Peyer's patch (tissue), 4 donors: ENCODE results near the gene RABEP1.

Experiments used
- CTCF ChIP-seq, 6 experiments: fragments of 450-650 bp in 4 of 6; fragments of 200-600 bp in 2 of 6; sonication (generic) in 1 of 6; IDR thresholded peaks; one replicate each; pipeline ENCODE4 v1.5.1; 2017 to 2019; ENCODE audit warnings: antibody characterized with exemption in 6 of 6, mild to moderate bottlenecking in 3 of 6, moderate library complexity in 1 of 6
- POLR2A ChIP-seq, 2 donors: fragments of 450-650 bp; IDR thresholded peaks; one replicate each; pipeline ENCODE4 v1.5.1; 2017; ENCODE audit warnings: antibody characterized with exemption in 2 of 2, mild to moderate bottlenecking in 2 of 2, moderate library complexity in 2 of 2

GRCh38 chr17:5364696-5365095 lies 82.6 kb downstream of the RABEP1 start:
- TF ChIP-seq CTCF (IDR thresholded peaks at IDR 0.05) (no peak), POLR2A (IDR thresholded peaks at IDR 0.05) (no peak)
